CD1c-positive myeloid dendritic cell (primary cell): Measurements from ENCODE around the gene BRICD5.

Experiments
- DNase-seq: peaks from one replicate; pipeline ENCODE4 v3.0.0-alpha.2; 2016; ENCODE audit errors: extremely low spot score

The BRICD5 gene

GRCh38 chr16:2163211-2163881 is 47.3 kb downstream of the BRICD5 start:
- DNase-seq: no peak

GRCh38 chr16:2162676-2163118 is 48.0 kb downstream of the BRICD5 start:
- DNase-seq: no peak

- no peak for DNase-seq
Measured at GRCh38 chr16:2161911-2162310, 48.8 kb downstream of the BRICD5 start.

- DNase-seq: no peak
Measured at GRCh38 chr16:2160915-2161551, 49.6 kb downstream of the BRICD5 start.
